Measurements from ENCODE around the gene WDR45B.
"Not testable (repeated sequence)": the region's sequence is repeated elsewhere in the genome, so short reads cannot be mapped to it uniquely, and the experiment has no call there.

WDR45B gene

DNA sequence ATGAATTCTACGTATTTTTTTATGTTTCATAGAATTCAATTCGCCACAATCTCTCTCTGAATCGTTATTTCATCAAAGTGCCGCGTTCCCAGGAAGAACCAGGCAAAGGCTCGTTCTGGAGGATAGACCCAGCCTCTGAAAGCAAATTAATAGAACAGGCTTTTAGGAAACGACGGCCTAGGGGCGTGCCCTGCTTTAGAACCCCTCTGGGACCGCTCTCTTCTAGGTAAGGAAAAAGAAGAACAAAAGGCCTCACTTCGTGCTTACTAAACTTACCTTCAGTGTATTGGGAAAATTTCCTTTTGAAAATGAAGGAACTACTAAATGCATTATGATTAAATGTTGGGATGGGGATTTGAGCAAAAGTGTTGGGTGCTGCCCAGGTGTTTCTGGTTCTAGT, 65.5 kb downstream of the WDR45B start:
- no peak for DNase-seq (ENCODE audit: low read depth)

- DNase-seq (ENCODE audit: low read depth), result no peak
Observed at GRCh38 chr17:82582213-82582612, 66.0 kb downstream of the WDR45B start.

- DNase-seq (ENCODE audit: low read depth), result not testable (repeated sequence)
Observed at GRCh38 chr17:82579969-82580368, 68.3 kb downstream of the WDR45B start.

DNA sequence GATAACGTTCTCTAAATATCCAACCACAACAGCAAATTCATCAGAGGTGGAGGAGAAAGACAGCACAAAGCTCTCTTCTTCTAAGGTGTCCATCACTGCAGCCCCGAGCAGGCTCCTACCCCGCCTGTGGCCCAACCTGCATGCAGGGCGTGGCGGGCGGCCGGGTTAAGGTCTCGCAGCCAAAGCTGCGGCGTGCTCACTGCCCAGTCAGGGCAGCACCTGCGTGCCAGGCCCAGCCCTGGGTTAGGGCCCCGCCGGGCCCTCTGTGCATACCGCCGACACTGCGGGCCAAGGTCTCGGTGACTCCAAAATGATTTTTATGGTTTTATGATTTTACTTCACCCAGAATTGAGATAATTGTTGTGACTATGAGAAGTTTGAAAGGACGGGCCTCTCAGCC, 70.9 kb downstream of the WDR45B start:
- no peak for DNase-seq (ENCODE audit: low read depth)

DNA sequence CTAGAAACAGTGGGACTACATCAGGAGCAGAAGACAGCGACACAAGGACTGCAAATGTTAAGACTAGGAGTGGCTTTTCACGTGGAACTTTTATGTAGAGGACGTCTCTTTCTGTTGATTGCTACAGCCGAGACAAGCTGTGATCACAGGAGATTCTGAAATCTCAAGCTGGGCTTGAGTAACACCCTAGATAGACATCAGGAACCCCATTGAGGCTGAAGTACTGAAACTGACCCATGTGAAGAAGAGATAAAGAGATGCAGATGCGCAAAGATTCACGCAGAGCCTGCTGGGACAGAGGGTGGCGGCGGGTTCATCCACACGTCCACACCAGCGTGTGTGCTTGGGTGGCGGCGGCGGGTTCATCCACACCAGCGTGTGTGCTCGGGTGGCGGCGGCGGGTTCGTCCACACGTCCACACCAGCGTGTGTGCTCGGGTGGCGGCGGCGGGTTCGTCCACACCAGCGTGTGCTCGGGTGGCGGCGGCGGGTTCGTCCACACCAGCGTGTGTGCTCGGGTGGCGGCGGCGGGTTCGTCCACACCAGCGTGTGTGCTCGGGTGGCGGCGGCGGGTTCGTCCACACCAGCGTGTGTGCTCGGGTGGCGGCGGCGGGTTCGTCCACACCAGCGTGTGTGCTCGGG, 72.5 kb downstream of the WDR45B start:
- DNase-seq (ENCODE audit: low read depth), result not testable (repeated sequence)

GRCh38 chr17:82574041-82574440, 74.2 kb downstream of the WDR45B start:
- no peak for DNase-seq (ENCODE audit: low read depth)

- no peak for DNase-seq (ENCODE audit: low read depth)
Observed at GRCh38 chr17:82571855-82572254, 76.4 kb downstream of the WDR45B start.

- no peak for DNase-seq (ENCODE audit: low read depth)
Observed at GRCh38 chr17:82570277-82570676, 78.0 kb downstream of the WDR45B start.

DNA sequence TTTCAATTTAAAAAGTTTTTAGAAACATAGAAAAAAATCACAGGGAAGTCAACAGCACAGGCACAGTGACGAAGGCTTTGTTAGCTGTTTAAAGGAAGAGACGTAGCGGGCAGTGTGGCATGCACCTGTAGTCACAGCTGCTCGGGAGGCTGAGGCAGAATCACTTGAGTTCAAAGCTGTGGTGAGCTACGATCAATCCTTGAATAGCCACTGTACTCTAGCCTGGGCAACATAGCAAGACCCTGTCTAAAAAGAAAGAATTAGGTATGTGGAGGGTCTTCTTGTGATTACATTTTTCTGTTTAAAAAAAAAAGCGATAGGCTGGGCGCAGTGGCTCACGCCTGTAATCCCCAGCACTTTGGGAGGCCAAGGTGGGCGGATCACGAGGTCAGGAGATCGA, 78.6 kb downstream of the WDR45B start:
- no peak for DNase-seq (ENCODE audit: low read depth)

- DNase-seq (ENCODE audit: low read depth), result no peak
Observed at GRCh38 chr17:82568997-82569393, 79.2 kb downstream of the WDR45B start.

DNA sequence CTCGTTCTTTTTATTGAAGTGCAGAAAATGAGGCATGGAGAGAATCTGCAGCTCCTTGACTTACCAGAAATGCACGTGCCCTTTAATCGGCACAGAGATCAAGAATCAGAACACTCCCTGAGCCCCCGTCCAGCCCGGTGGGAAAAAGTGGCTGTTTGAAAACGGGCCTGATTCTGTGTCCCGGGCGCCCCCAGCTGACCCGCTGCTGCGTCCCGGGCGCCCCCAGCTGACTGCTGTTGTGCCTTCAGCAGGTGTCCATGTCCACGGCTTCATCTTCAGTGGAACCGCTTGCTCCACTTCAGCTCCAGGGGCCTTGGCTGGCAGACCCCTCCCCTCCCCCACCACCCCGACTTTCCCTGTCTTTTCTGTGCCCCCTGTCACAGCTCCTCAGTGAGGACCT, 81.0 kb downstream of the WDR45B start:
- no peak for DNase-seq (ENCODE audit: low read depth)

GRCh38 chr17:82566129-82566960, 81.9 kb downstream of the WDR45B start:
- no peak for DNase-seq (ENCODE audit: low read depth)

DNA sequence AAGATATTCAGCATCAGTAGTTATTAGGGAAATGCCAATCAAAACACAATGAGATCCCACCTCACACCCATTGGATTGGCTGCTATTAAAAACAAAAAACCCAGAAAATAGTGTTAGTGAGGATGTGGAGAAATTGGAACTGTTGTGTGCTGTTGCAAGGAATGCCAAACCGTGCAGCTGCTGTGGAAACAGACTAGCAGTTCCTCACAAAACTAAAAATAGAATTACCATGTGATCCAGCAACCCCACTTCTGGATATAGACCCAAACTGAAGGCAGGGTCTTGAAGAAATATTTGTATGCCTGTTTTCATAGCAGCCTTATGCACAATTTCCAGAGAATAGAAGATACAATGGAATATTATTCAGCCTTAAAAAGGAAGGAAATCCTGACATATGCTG, 82.7 kb downstream of the WDR45B start:
- DNase-seq (ENCODE audit: low read depth), result no peak

All from CMK (cell line).